Naive thymus-derived CD8-positive, alpha-beta T cell (primary cell): ENCODE measurements around the gene MISP. TPM values are rescaled to one million over a fixed set of nuclear protein-coding genes. Genes with fewer than 3 reads are reported as not detected.
A peak's percentile ranks its signal among the peaks of the same experiment; 100 is the strongest.

ENCODE experiments used
- ATAC-seq, 2 donors: fragments of 150-1000 bp; cut with Tn5 transposase in 1 of 2; sonication (Bioruptor Pico), chemical (Tn5 transposase) in 1 of 2; 1 replicate in 1 of 2; 2 replicates in 1 of 2; pipeline ENCODE4 v1.10.0; 2021; ENCODE audit warnings: mild to moderate bottlenecking in 2 of 2, moderate library complexity in 2 of 2
- POLR2A ChIA-PET: fragments of 350-600 bp; sonication (Branson Sonifier 250); formaldehyde crosslinking; loops from one replicate; lab custom pipeline; 2021; ENCODE audit warnings: antibody characterized with exemption; lab: Charles Lee
- DNase-seq, 10 donors: peaks; one replicate each; pipeline versions ENCODE4 v3.0.0 to v3.0.0-alpha.2; 2020 to 2022
- H3K27ac Mint-ChIP-seq, 10 donors: one replicate each; pipeline ENCODE4 v1.8.0; 2020 to 2022; ENCODE audit warnings: mild to moderate bottlenecking in 10 of 10, mixed read lengths in 10 of 10, moderate library complexity in 4 of 10, inconsistent platforms in 1 of 10
- H3K27me3 Mint-ChIP-seq, 5 donors: one replicate each; pipeline ENCODE4 v1.8.0; 2021 to 2022; ENCODE audit warnings: mixed read lengths in 5 of 5
- H3K36me3 Mint-ChIP-seq, 3 donors: one replicate each; pipeline ENCODE4 v1.8.0; 2020 to 2022; ENCODE audit warnings: mixed read lengths in 3 of 3, mild to moderate bottlenecking in 2 of 3, inconsistent platforms in 1 of 3
- H3K4me1 Mint-ChIP-seq, 4 donors: one replicate each; pipeline ENCODE4 v1.8.0; 2021 to 2022; ENCODE audit warnings: mixed read lengths in 4 of 4
- H3K4me3 Mint-ChIP-seq, 10 donors: one replicate each; pipeline ENCODE4 v1.8.0; 2020 to 2022; ENCODE audit warnings: mild to moderate bottlenecking in 10 of 10, mixed read lengths in 10 of 10, moderate library complexity in 6 of 10, inconsistent platforms in 1 of 10
- H3K9me3 Mint-ChIP-seq, 9 donors: one replicate each; pipeline ENCODE4 v1.8.0; 2020 to 2022; ENCODE audit warnings: mixed read lengths in 9 of 9, mild to moderate bottlenecking in 3 of 9, inconsistent platforms in 1 of 9, moderate library complexity in 1 of 9
- polyA plus RNA-seq, 3 donors: library from polyadenylated mRNA; unstranded; fragments of 300-500 nt; fragmentation: Illumina TruSeq; gene quantifications; one replicate each; pipeline ENCODE4 v1.2.3, GENCODE V29; 2021
- total RNA-seq, 8 experiments: library from RNA in 2 of 8; stranded (reverse) in 2 of 8; gene quantifications; one replicate each; pipeline ENCODE4 v1.2.3 and lab custom pipeline; 2021 to 2026

Gene MISP
- total and polyA plus RNA-seq, 5 experiments from 2014 or later: not detected

- peaks cover 22 to 51% (median 47%) of the 10 kb centered on the region in 4 donors for H3K4me1 Mint-ChIP-seq
Observed at GRCh38 chr19:804419-805165, 53.7 kb downstream of the MISP start.

DNA sequence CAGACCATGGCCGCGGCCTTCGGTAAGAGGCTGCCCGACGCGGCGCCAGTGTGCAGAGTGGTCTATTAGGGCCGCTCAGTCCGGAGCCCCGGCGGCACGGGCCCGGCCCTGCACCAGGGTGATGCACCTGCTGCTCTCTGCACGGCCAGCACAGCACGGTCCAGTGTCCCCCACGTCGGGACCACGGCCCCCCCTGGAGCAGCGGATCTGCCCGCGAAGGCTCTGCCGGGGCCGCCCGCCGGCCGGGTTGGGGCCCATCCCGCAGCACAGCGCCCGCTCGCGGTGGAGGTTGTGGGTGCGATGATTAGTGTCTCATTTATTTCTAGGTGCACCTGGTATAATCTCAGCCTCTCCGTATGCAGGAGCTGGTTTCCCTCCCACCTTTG, 54.2 kb downstream of the MISP start:
- H3K27me3 Mint-ChIP-seq: no peaks in the 10 kb centered on the region
- peaks cover 18 to 47% (median 41%) of the 10 kb centered on the region in 4 donors for H3K4me1 Mint-ChIP-seq
- no peaks in the 10 kb centered on the region for H3K9me3 Mint-ChIP-seq
- H3K27ac Mint-ChIP-seq: no peak overlapping the region
- H3K36me3 Mint-ChIP-seq: peaks cover 0 to 64% (median 10%) of the 10 kb centered on the region in 3 donors
- ATAC-seq: no peak
- POLR2A ChIA-PET: no interaction called here
- peak overlapping the region in 1 of 10 donors; percentile 63 for H3K4me3 Mint-ChIP-seq
- no peak for DNase-seq

More at GRCh38 chr19:804419-805165, 53.7 kb downstream of the MISP start:
- H3K9me3 Mint-ChIP-seq: no peaks in the 10 kb centered on the region
- DNase-seq (no peak), ATAC-seq (no peak)
- H3K27ac Mint-ChIP-seq: peak overlapping the region in 1 of 10 donors; percentile 48
- peaks cover 0 to 63% (median 9%) of the 10 kb centered on the region in 3 donors for H3K36me3 Mint-ChIP-seq
- POLR2A ChIA-PET: no interaction called here
- no peaks in the 10 kb centered on the region for H3K27me3 Mint-ChIP-seq
- peak overlapping the region in 1 of 10 donors; percentile 63 for H3K4me3 Mint-ChIP-seq

- Mint-ChIP-seq H3K36me3 (peaks cover 0 to 65% (median 10%) of the 10 kb centered on the region in 3 donors), H3K9me3 (no peaks in the 10 kb centered on the region), H3K27me3 (no peaks in the 10 kb centered on the region), H3K4me1 (peaks cover 13 to 41% (median 34%) of the 10 kb centered on the region in 4 donors), H3K27ac (no peak overlapping the region), H3K4me3 (peak overlapping the region in 1 of 10 donors; percentile 58)
- POLR2A ChIA-PET: no interaction called here
- no peak for DNase-seq
- no peak for ATAC-seq
Observed at GRCh38 chr19:805600-806550, 55.0 kb downstream of the MISP start.

GRCh38 chr19:806815-807421, 56.0 kb downstream of the MISP start:
- Mint-ChIP-seq H3K36me3 (peaks cover 0 to 75% (median 13%) of the 10 kb centered on the region in 3 donors), H3K27me3 (no peaks in the 10 kb centered on the region), H3K4me3 (no peak overlapping the region), H3K9me3 (no peaks in the 10 kb centered on the region), H3K4me1 (peaks cover 9 to 31% (median 24%) of the 10 kb centered on the region in 4 donors), H3K27ac (peak overlapping the region in 1 of 10 donors; percentile 60)
- no peak for ATAC-seq
- POLR2A ChIA-PET: interaction anchor here (0.6 kb wide), 2 partner anchors 130 to 132 kb away, joined by 3 to 4 read pairs; no protein-coding TSS in a partner anchor
- no peak for DNase-seq

- H3K27ac Mint-ChIP-seq: peak overlapping the region in 4 of 10 donors; percentile 33 to 81 (median 63)
- H3K27me3 Mint-ChIP-seq: no peaks in the 10 kb centered on the region
- no peaks in the 10 kb centered on the region for H3K9me3 Mint-ChIP-seq
- POLR2A ChIA-PET: interaction anchor here (2.2 kb wide), 1 partner anchor 9 kb away, joined by 7 read pairs; no protein-coding TSS in a partner anchor
- no peak for ATAC-seq
- DNase-seq: no peak
- peaks cover 0 to 73% (median 14%) of the 10 kb centered on the region in 3 donors for H3K36me3 Mint-ChIP-seq
- peaks cover 4 to 23% (median 15%) of the 10 kb centered on the region in 4 donors for H3K4me1 Mint-ChIP-seq
- H3K4me3 Mint-ChIP-seq: peak overlapping the region in 1 of 10 donors; percentile 48
Observed at GRCh38 chr19:807627-808422, 56.9 kb downstream of the MISP start.

DNA sequence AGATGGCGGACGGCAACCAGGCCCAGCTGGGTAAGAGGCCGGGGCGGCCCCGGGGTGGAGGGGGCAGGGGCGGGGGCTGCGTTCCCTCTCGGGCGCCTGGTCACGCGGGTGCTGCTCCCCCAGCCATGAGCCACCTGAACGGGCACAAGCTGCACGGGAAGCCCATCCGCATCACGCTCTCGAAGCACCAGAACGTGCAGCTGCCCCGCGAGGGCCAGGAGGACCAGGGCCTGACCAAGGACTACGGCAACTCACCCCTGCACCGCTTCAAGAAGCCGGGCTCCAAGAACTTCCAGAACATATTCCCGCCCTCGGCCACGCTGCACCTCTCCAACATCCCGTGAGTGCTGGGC, 57.5 kb downstream of the MISP start:
- POLR2A ChIA-PET: interaction anchor here (2.2 kb wide), 1 partner anchor 9 kb away, joined by 7 read pairs; no protein-coding TSS in a partner anchor
- Mint-ChIP-seq H3K9me3 (no peaks in the 10 kb centered on the region), H3K4me3 (no peak overlapping the region), H3K4me1 (peaks cover 4 to 19% (median 10%) of the 10 kb centered on the region in 4 donors), H3K36me3 (peaks cover 0 to 69% (median 17%) of the 10 kb centered on the region in 3 donors), H3K27me3 (no peaks in the 10 kb centered on the region), H3K27ac (no peak overlapping the region)
- ATAC-seq (no peak), DNase-seq (no peak)

GRCh38 chr19:810077-810855, 59.4 kb downstream of the MISP start:
- POLR2A ChIA-PET: interaction anchor here (2.2 kb wide), 1 partner anchor 11 kb away, joined by 7 read pairs; no protein-coding TSS in a partner anchor
- H3K9me3 Mint-ChIP-seq: peaks cover 0 to 2% (median 0%) of the 10 kb centered on the region in 9 donors
- DNase-seq (no peak), ATAC-seq (no peak)
- peak overlapping the region in 2 of 10 donors; percentile 21 to 59 for H3K27ac Mint-ChIP-seq
- H3K27me3 Mint-ChIP-seq: no peaks in the 10 kb centered on the region
- H3K4me3 Mint-ChIP-seq: no peak overlapping the region
- peaks cover 0 to 60% (median 17%) of the 10 kb centered on the region in 3 donors for H3K36me3 Mint-ChIP-seq
- H3K4me1 Mint-ChIP-seq: peaks cover 3 to 12% (median 7%) of the 10 kb centered on the region in 4 donors

GRCh38 chr19:810883-811489, 60.1 kb downstream of the MISP start:
- peak overlapping the region in 1 of 10 donors; percentile 16 for H3K27ac Mint-ChIP-seq
- ATAC-seq: no peak
- no peak overlapping the region for H3K4me3 Mint-ChIP-seq
- DNase-seq: no peak
- peaks cover 3 to 12% (median 8%) of the 10 kb centered on the region in 4 donors for H3K4me1 Mint-ChIP-seq
- H3K27me3 Mint-ChIP-seq: no peaks in the 10 kb centered on the region
- peaks cover 0 to 59% (median 19%) of the 10 kb centered on the region in 3 donors for H3K36me3 Mint-ChIP-seq
- POLR2A ChIA-PET: no interaction called here
- peaks cover 0 to 2% (median 0%) of the 10 kb centered on the region in 9 donors for H3K9me3 Mint-ChIP-seq

DNA sequence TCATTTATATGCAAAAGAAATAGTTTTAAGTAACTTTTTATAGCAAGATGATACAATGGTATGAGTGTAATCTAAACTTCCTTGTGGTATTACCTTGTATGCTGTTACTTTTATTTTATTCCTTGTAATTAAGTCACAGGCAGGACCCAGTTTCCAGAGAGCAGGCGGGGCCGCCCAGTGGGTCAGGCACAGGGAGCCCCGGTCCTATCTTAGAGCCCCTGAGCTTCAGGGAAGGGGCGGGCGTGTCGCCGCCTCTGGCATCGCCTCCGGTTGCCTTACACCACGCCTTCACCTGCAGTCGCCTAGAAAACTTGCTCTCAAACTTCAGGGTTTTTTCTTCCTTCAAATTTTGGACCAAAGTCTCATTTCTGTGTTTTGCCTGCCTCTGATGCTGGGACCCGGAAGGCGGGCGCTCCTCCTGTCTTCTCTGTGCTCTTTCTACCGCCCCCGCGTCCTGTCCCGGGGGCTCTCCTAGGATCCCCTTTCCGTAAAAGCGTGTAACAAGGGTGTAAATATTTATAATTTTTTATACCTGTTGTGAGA, 60.7 kb downstream of the MISP start:
- Mint-ChIP-seq H3K4me1 (peaks cover 3 to 12% (median 10%) of the 10 kb centered on the region in 4 donors), H3K27me3 (no peaks in the 10 kb centered on the region), H3K9me3 (peaks cover 0 to 2% (median 0%) of the 10 kb centered on the region in 9 donors), H3K4me3 (peak overlapping the region in 1 of 10 donors; percentile 20), H3K36me3 (peaks cover 0 to 62% (median 19%) of the 10 kb centered on the region in 3 donors), H3K27ac (peak overlapping the region in 2 of 10 donors; percentile 13 to 16)
- POLR2A ChIA-PET: no interaction called here
- DNase-seq (no peak), ATAC-seq (no peak)

GRCh38 chr19:812049-812746, 61.3 kb downstream of the MISP start:
- no peak for DNase-seq
- POLR2A ChIA-PET: no interaction called here

More at GRCh38 chr19:812049-812746, 61.3 kb downstream of the MISP start:
- peak overlapping the region in 2 of 10 donors; percentile 13 to 16 for H3K27ac Mint-ChIP-seq
- ATAC-seq: no peak
- H3K27me3 Mint-ChIP-seq: no peaks in the 10 kb centered on the region
- H3K9me3 Mint-ChIP-seq: peaks cover 0 to 2% (median 0%) of the 10 kb centered on the region in 9 donors
- peaks cover 1 to 12% (median 7%) of the 10 kb centered on the region in 4 donors for H3K4me1 Mint-ChIP-seq
- H3K4me3 Mint-ChIP-seq: no peak overlapping the region
- H3K36me3 Mint-ChIP-seq: peaks cover 0 to 56% (median 19%) of the 10 kb centered on the region in 3 donors
